ENCODE results near the gene TMEM196.

The TMEM196 gene

GRCh38 chr7:19681596-19681995 lies 91.8 kb downstream of the TMEM196 start:
- Histone ChIP-seq H3K9me2 (replicated peaks; ENCODE audit: insufficient read depth, low read length) (no peaks in the 10 kb centered on the region), H3F3A (ENCODE audit: insufficient read depth, low read length) (0 out of 2 replicates have a peak, but pooled peaks cover 2% of the 10 kb centered on the region), H3K27ac (ENCODE audit: low read length) (no peak overlapping the region), H3K9me3 (replicated peaks; ENCODE audit: insufficient read depth, low read length) (no peaks in the 10 kb centered on the region), H3K27me3 (replicated peaks; ENCODE audit: insufficient read depth, low read length) (no peaks in the 10 kb centered on the region), H3K4me2 (ENCODE audit: low read depth, low read length) (no peak overlapping the region), H3K36me3 (replicated peaks; ENCODE audit: insufficient read depth, low read length) (no peaks in the 10 kb centered on the region), H3K79me2 (ENCODE audit: low read length) (no peaks in the 10 kb centered on the region), H2AFZ (ENCODE audit: low read length) (no peak overlapping the region), H3K9ac (ENCODE audit: low read length) (no peak overlapping the region), H3K4me3 (ENCODE audit: low read length) (no peak overlapping the region), H3K4me1 (ENCODE audit: low read length) (peaks cover 6% of the 10 kb centered on the region), H4K20me1 (ENCODE audit: insufficient read depth, low read length) (no peaks in the 10 kb centered on the region)
- TF ChIP-seq EZH2 (optimal IDR thresholded peaks at IDR 0.05; ENCODE audit: low read depth, low read length) (no peak), EZH2phosphoT487 (IDR thresholded peaks at IDR 0.05; ENCODE audit: low read length) (no peak), CTCF (IDR thresholded peaks at IDR 0.05; ENCODE audit: low read length) (no peak)
- DNase-seq = no peak

GRCh38 chr7:19677180-19677579 lies 96.2 kb downstream of the TMEM196 start:
- DNase-seq = peak; percentile 38
- H2AFZ ChIP-seq (ENCODE audit: low read length) = peak overlapping the region; percentile 11; the same call in 1 of the 2 replicates
- 0 out of 2 replicates have a peak, but pooled peaks cover 2% of the 10 kb centered on the region for H3F3A ChIP-seq (ENCODE audit: insufficient read depth, low read length)
- H3K9ac ChIP-seq (ENCODE audit: low read length) = no peak overlapping the region
- no peak overlapping the region for H3K4me3 ChIP-seq (ENCODE audit: low read length)
- no peaks in the 10 kb centered on the region for H3K36me3 ChIP-seq (replicated peaks; ENCODE audit: insufficient read depth, low read length)
- peak overlapping the region; percentile 28 for H3K4me2 ChIP-seq (ENCODE audit: low read depth, low read length)
- no peak for TF ChIP-seq CTCF (IDR thresholded peaks at IDR 0.05; ENCODE audit: low read length)
- TF ChIP-seq EZH2 (optimal IDR thresholded peaks at IDR 0.05; ENCODE audit: low read depth, low read length) = no peak
- TF ChIP-seq EZH2phosphoT487 (IDR thresholded peaks at IDR 0.05; ENCODE audit: low read length) = no peak
- no peaks in the 10 kb centered on the region for H3K79me2 ChIP-seq (ENCODE audit: low read length)
- no peaks in the 10 kb centered on the region for H3K9me2 ChIP-seq (replicated peaks; ENCODE audit: insufficient read depth, low read length)
- H4K20me1 ChIP-seq (ENCODE audit: insufficient read depth, low read length) = no peaks in the 10 kb centered on the region
- no peaks in the 10 kb centered on the region for H3K9me3 ChIP-seq (replicated peaks; ENCODE audit: insufficient read depth, low read length)
- H3K4me1 ChIP-seq (ENCODE audit: low read length) = peaks cover 6% of the 10 kb centered on the region
- no peaks in the 10 kb centered on the region for H3K27me3 ChIP-seq (replicated peaks; ENCODE audit: insufficient read depth, low read length)
- peak overlapping the region; percentile 14; the same call in 1 of the 2 replicates for H3K27ac ChIP-seq (ENCODE audit: low read length)

GRCh38 chr7:19675816-19676215 lies 97.6 kb downstream of the TMEM196 start:
- no peak for DNase-seq
- no peak for TF ChIP-seq EZH2 (optimal IDR thresholded peaks at IDR 0.05; ENCODE audit: low read depth, low read length)
- no peak for TF ChIP-seq CTCF (IDR thresholded peaks at IDR 0.05; ENCODE audit: low read length)
- TF ChIP-seq EZH2phosphoT487 (IDR thresholded peaks at IDR 0.05; ENCODE audit: low read length) = no peak
- H3K9me2 ChIP-seq (replicated peaks; ENCODE audit: insufficient read depth, low read length) = no peaks in the 10 kb centered on the region
- H3K4me2 ChIP-seq (ENCODE audit: low read depth, low read length) = no peak overlapping the region
- H3K4me3 ChIP-seq (ENCODE audit: low read length) = no peak overlapping the region
- H2AFZ ChIP-seq (ENCODE audit: low read length) = no peak overlapping the region
- H3K79me2 ChIP-seq (ENCODE audit: low read length) = no peaks in the 10 kb centered on the region
- H3K36me3 ChIP-seq (replicated peaks; ENCODE audit: insufficient read depth, low read length) = no peaks in the 10 kb centered on the region
- H3K9me3 ChIP-seq (replicated peaks; ENCODE audit: insufficient read depth, low read length) = no peaks in the 10 kb centered on the region
- peaks cover 6% of the 10 kb centered on the region for H3K4me1 ChIP-seq (ENCODE audit: low read length)
- no peak overlapping the region for H3K27ac ChIP-seq (ENCODE audit: low read length)
- no peaks in the 10 kb centered on the region for H4K20me1 ChIP-seq (ENCODE audit: insufficient read depth, low read length)
- no peaks in the 10 kb centered on the region for H3K27me3 ChIP-seq (replicated peaks; ENCODE audit: insufficient read depth, low read length)
- 0 out of 2 replicates have a peak, but pooled peaks cover 2% of the 10 kb centered on the region for H3F3A ChIP-seq (ENCODE audit: insufficient read depth, low read length)
- no peak overlapping the region for H3K9ac ChIP-seq (ENCODE audit: low read length)

All from MM.1S (cell line).